ENCODE data around the gene LZTS3. TPM values are rescaled to one million over a fixed set of nuclear protein-coding genes. Genes with fewer than 3 reads are reported as not detected.

Gene LZTS3
- total and polyA plus RNA-seq, 2 of the 13 experiments (the other 11 are each of a cell fraction or from before 2014, with no cell fraction given): 10.1 to 31.3 TPM

DNA sequence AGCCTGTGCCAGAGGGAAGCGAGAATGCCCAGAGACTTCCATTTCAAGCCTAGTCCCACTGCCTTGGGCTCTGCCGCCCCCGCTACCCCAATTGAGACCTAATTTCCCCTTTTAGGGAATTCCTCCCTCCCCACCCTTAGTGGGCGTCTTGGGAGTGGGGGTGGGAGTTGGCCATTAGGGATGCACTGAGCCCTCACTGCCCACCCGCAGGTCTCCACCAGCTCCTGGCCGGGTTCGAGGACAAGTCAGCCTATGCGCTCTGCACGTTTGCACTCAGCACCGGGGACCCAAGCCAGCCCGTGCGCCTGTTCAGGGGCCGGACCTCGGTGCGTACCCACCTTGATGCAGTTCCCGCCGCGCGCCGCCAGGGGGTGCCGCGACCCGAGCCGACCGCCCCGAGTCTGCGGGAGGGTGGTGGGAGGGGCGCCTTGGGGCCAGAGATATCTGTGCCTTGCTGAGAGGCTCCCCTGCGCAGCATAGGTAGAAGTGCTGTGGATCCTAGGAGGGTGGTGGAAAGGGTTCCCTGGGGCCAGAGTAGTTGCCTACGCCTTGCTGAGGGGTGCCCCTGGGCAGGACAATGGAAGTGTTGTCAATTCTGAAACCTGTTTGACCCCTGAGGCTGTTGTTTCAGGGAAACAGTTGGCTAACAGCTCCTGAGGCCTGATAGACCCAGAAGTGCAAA is 45.1 kb upstream of the LZTS3 start (continued):
- no peak; the same call in 1 of the 2 replicates for TF ChIP-seq ZFY (CRISPR knock-in tag; IDR thresholded peaks at IDR 0.05)
- 0 out of 2 replicates have a peak, but pooled peaks have one; percentile 65 for TF ChIP-seq RFXANK (CRISPR knock-in tag; IDR thresholded peaks at IDR 0.05)
- no peak for TF ChIP-seq KLF12 (CRISPR knock-in tag; IDR thresholded peaks at IDR 0.05; ENCODE audit: borderline replicate concordance)
- TF ChIP-seq, protein P1, sequence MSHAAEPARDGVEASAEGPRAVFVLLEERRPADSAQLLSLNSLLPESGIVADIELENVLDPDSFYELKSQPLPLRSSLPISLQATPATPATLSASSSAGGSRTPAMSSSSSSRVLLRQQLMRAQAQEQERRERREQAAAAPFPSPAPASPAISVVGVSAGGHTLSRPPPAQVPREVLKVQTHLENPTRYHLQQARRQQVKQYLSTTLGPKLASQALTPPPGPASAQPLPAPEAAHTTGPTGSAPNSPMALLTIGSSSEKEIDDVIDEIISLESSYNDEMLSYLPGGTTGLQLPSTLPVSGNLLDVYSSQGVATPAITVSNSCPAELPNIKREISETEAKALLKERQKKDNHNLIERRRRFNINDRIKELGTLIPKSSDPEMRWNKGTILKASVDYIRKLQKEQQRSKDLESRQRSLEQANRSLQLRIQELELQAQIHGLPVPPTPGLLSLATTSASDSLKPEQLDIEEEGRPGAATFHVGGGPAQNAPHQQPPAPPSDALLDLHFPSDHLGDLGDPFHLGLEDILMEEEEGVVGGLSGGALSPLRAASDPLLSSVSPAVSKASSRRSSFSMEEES (CRISPR knock-in tag; IDR thresholded peaks at IDR 0.05): no peak; the same call in 1 of the 2 replicates
- TF ChIP-seq, protein P2, sequence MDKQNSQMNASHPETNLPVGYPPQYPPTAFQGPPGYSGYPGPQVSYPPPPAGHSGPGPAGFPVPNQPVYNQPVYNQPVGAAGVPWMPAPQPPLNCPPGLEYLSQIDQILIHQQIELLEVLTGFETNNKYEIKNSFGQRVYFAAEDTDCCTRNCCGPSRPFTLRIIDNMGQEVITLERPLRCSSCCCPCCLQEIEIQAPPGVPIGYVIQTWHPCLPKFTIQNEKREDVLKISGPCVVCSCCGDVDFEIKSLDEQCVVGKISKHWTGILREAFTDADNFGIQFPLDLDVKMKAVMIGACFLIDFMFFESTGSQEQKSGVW (CRISPR knock-in tag; IDR thresholded peaks at IDR 0.05; ENCODE audit: borderline replicate concordance): no peak
- TF ChIP-seq JARID2 (CRISPR knock-in tag; IDR thresholded peaks at IDR 0.05; ENCODE audit: insufficient replicate concordance): peak; percentile 88
- TF ChIP-seq, protein P3, sequence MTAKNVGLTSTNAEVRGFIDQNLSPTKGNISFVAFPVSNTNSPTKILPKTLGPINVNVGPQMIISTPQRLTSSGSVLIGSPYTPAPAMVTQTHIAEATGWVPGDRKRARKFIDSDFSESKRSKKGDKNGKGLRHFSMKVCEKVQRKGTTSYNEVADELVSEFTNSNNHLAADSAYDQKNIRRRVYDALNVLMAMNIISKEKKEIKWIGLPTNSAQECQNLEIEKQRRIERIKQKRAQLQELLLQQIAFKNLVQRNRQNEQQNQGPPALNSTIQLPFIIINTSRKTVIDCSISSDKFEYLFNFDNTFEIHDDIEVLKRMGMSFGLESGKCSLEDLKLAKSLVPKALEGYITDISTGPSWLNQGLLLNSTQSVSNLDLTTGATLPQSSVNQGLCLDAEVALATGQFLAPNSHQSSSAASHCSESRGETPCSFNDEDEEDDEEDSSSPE (CRISPR knock-in tag; IDR thresholded peaks at IDR 0.05): peak; percentile 67; the same call in 1 of the 2 replicates
- TF ChIP-seq PHF21A (CRISPR knock-in tag; IDR thresholded peaks at IDR 0.05): peak; percentile 77; the same call in 1 of the 2 replicates
- TF ChIP-seq, protein P4, sequence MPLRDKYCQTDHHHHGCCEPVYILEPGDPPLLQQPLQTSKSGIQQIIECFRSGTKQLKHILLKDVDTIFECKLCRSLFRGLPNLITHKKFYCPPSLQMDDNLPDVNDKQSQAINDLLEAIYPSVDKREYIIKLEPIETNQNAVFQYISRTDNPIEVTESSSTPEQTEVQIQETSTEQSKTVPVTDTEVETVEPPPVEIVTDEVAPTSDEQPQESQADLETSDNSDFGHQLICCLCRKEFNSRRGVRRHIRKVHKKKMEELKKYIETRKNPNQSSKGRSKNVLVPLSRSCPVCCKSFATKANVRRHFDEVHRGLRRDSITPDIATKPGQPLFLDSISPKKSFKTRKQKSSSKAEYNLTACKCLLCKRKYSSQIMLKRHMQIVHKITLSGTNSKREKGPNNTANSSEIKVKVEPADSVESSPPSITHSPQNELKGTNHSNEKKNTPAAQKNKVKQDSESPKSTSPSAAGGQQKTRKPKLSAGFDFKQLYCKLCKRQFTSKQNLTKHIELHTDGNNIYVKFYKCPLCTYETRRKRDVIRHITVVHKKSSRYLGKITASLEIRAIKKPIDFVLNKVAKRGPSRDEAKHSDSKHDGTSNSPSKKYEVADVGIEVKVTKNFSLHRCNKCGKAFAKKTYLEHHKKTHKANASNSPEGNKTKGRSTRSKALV (CRISPR knock-in tag; IDR thresholded peaks at IDR 0.05): peak; percentile 95
- no peak for TF ChIP-seq XBP1 (CRISPR knock-in tag; IDR thresholded peaks at IDR 0.05)
- no peak for TF ChIP-seq ZNF253 (CRISPR knock-in tag; IDR thresholded peaks at IDR 0.05; ENCODE audit: borderline replicate concordance)
- TF ChIP-seq ZNF564 (CRISPR knock-in tag; IDR thresholded peaks at IDR 0.05): no peak; the same call in 1 of the 2 replicates
- 0 out of 2 replicates have a peak, but pooled peaks have one; percentile 47 for TF ChIP-seq HMG20B (CRISPR knock-in tag; conservative IDR thresholded peaks at IDR 0.05)
- TF ChIP-seq, protein P5, sequence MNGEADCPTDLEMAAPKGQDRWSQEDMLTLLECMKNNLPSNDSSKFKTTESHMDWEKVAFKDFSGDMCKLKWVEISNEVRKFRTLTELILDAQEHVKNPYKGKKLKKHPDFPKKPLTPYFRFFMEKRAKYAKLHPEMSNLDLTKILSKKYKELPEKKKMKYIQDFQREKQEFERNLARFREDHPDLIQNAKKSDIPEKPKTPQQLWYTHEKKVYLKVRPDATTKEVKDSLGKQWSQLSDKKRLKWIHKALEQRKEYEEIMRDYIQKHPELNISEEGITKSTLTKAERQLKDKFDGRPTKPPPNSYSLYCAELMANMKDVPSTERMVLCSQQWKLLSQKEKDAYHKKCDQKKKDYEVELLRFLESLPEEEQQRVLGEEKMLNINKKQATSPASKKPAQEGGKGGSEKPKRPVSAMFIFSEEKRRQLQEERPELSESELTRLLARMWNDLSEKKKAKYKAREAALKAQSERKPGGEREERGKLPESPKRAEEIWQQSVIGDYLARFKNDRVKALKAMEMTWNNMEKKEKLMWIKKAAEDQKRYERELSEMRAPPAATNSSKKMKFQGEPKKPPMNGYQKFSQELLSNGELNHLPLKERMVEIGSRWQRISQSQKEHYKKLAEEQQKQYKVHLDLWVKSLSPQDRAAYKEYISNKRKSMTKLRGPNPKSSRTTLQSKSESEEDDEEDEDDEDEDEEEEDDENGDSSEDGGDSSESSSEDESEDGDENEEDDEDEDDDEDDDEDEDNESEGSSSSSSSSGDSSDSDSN (CRISPR knock-in tag; IDR thresholded peaks at IDR 0.05): peak; percentile 82
- no peak for TF ChIP-seq ZNF282 (IDR thresholded peaks at IDR 0.05; ENCODE audit: partially characterized antibody)
- TF ChIP-seq HOXA9 (CRISPR knock-in tag; IDR thresholded peaks at IDR 0.05; ENCODE audit: borderline replicate concordance): no peak
- TF ChIP-seq, protein P6, sequence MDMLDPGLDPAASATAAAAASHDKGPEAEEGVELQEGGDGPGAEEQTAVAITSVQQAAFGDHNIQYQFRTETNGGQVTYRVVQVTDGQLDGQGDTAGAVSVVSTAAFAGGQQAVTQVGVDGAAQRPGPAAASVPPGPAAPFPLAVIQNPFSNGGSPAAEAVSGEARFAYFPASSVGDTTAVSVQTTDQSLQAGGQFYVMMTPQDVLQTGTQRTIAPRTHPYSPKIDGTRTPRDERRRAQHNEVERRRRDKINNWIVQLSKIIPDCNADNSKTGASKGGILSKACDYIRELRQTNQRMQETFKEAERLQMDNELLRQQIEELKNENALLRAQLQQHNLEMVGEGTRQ (IDR thresholded peaks at IDR 0.05; ENCODE audit: low read depth, low read length): no peak
- TF ChIP-seq, protein P6 (CRISPR knock-in tag; IDR thresholded peaks at IDR 0.05; ENCODE audit: borderline replicate concordance): no peak; the same call in 1 of the 2 replicates
- TF ChIP-seq ZNF556 (CRISPR knock-in tag; IDR thresholded peaks at IDR 0.05; ENCODE audit: borderline replicate concordance): peak; percentile 96
